RWPE1 (cell line): ENCODE results near the gene STK32B.

Experiments used
- CTCF ChIA-PET: fragments of 350-600 bp; sonication (Branson Sonifier 250); formaldehyde crosslinking; extraction: SDS; loops from one replicate; lab custom pipeline; 2021; lab: Yijun Ruan, JAX
- POLR2A ChIA-PET: fragments of 400-600 bp; formaldehyde crosslinking; extraction: SDS; loops from one replicate; lab custom pipeline; 2020; ENCODE audit warnings: antibody characterized with exemption; ENCODE audit not compliant: low non-redundant PET; lab: Yijun Ruan, JAX
- DNase-seq: peaks from one replicate; pipeline ENCODE4 v3.0.0; 2012; ENCODE audit warnings: low spot score
- H3K27ac ChIP-seq: fragments of 450-650 bp; 2 replicates; pipeline ENCODE4 v1.5.1; 2017
- TF ChIP-seq, protein P1 (sequence below): fragments of 450-650 bp; conservative IDR thresholded peaks from 2 replicates; pipeline ENCODE4 v1.5.1; 2017; ENCODE audit warnings: low read depth, mild to moderate bottlenecking

Gene STK32B

DNA sequence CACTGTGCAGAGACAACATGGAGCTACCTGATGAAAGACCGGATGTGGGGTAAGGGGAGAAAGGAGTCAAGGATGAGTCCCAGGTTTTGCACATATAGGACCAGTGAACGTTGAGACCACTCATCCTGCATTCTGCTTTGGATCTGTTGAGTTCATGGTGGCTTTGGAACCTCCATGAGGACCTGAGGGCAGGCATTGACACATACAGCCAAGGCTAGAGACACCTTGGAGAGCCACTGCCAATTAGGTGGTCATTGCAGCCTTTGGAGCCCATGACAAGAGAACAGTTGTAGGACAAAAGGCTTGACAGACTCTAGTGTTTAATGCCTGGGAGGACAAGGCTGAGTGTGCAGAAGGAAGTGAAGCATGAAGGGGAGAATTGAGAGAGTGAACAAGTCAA lies 87.9 kb downstream of the STK32B start:
- ChIA-PET POLR2A (no interaction called here), CTCF (no interaction called here)

DNA sequence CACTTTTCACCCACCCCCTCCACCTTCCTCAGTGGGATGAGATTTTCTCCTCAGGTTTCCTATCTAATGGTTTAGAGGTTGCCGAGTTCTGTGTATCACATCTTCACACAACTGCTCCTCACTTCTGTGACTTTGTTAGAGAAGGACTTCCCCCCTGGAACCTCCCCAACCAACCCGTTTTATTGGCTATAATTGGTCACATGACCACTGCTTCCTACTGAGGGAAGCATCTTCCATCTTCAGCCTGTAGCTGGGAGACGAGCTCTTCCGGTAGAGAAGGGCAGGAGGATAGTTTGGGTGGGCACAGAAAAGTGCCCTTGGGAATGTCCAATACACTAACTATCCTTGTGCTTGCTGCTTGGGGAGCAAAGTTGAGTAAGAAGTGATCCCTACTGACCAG lies 90.5 kb downstream of the STK32B start:
- H3K27ac ChIP-seq: no peak overlapping the region
- CTCF ChIA-PET: no interaction called here
- TF ChIP-seq, protein P1, sequence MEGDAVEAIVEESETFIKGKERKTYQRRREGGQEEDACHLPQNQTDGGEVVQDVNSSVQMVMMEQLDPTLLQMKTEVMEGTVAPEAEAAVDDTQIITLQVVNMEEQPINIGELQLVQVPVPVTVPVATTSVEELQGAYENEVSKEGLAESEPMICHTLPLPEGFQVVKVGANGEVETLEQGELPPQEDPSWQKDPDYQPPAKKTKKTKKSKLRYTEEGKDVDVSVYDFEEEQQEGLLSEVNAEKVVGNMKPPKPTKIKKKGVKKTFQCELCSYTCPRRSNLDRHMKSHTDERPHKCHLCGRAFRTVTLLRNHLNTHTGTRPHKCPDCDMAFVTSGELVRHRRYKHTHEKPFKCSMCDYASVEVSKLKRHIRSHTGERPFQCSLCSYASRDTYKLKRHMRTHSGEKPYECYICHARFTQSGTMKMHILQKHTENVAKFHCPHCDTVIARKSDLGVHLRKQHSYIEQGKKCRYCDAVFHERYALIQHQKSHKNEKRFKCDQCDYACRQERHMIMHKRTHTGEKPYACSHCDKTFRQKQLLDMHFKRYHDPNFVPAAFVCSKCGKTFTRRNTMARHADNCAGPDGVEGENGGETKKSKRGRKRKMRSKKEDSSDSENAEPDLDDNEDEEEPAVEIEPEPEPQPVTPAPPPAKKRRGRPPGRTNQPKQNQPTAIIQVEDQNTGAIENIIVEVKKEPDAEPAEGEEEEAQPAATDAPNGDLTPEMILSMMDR: no peak
- DNase-seq: no peak
- POLR2A ChIA-PET: no interaction called here

More for the DNA sequence above, 87.9 kb downstream of the STK32B start:
- no peak overlapping the region for H3K27ac ChIP-seq
- no peak for DNase-seq
- TF ChIP-seq, protein P1: no peak

DNA sequence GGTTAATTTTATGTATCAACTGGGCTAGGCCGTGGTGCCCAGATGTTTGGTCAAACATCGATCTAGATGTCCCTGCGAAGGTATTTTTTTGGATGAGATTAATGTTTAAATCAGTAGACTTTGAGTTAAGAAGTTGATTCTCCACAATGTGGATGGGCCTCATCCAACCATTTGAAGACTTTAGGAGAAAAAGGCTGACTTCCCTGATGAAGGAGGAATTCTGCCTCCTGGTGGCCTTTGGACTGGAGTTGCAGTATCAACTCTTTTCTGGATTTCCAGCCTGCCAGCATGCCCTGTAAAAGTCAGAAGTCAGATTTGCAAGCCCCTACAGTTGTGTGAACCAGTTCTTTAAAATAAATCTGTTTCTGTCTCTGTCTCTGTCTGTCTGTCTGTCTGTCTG lies 91.4 kb downstream of the STK32B start:
- CTCF ChIA-PET: no interaction called here
- no peak for DNase-seq
- H3K27ac ChIP-seq: no peak overlapping the region
- TF ChIP-seq, protein P1: no peak
- POLR2A ChIA-PET: no interaction called here

DNA sequence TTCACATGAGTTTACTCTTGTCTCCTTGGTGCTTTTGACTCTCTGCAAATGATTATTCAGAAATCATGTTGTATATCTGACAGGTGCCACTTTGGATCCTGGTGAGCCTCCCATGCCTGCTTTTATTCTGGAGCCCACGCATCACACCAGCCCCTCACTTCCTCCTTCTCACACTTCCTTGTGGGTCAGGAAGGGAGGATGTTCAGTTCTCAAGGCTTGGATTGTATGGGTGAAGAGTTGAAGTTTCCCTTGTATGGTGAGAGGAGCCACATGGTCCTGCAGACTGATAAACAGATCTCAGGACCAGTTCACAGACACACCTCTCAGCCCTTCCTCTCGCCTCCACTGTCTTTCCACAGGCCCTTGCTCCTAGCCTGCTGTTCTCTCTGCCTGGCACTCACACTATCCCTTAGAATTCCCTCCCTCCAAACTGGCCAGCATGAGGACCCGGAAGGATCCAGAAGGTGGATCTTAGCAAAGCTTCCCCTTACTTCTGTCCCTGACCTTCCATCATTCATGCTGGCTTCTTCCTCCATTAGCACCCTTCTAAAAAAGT lies 92.1 kb downstream of the STK32B start:
- POLR2A ChIA-PET: no interaction called here
- no peak for DNase-seq
- TF ChIP-seq, protein P1: no peak
- CTCF ChIA-PET: no interaction called here
- H3K27ac ChIP-seq: no peak overlapping the region

DNA sequence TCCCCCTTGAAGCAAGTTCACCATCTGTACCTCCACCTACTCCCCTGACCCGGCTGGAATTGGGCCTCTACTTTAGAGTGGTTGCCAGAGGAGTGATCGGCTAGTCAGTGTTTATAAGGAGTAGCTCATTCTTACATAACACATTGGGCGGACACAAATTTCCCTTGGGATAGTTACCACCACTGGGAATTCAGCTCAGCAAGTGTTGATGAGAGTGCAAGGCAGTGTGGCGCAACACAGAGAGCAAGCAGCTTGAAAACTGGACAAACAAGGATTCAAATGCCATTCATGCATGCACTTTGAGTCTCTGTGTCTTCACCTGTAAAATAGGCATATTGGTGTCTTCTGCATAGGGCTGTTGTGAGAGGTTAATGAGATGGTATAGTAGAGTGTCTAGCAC lies 92.7 kb downstream of the STK32B start:
- H3K27ac ChIP-seq: no peak overlapping the region
- no peak for DNase-seq
- TF ChIP-seq, protein P1: no peak
- POLR2A ChIA-PET: no interaction called here
- CTCF ChIA-PET: no interaction called here

DNA sequence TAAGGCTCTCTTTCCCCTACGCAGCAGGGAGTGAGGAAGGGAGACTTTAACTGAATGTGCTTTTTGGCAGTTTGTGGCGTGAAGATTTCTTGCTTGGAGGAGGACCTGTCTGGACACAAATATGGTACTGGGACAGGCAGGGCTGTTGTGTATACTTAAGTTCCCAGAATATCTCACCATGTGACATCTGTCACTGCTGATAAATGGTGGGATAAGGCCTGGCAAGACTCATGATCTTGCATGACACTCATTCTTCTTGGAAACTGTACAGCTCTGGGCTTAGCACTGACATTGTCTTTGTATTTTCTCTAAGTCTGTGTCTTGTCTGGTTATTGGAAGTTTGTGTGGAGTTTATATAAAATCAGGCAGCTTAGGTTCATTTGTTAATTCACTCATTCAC lies 93.1 kb downstream of the STK32B start:
- H3K27ac ChIP-seq: no peak overlapping the region
- POLR2A ChIA-PET: no interaction called here

More for the DNA sequence above, 93.1 kb downstream of the STK32B start:
- TF ChIP-seq, protein P1: no peak
- no peak for DNase-seq
- CTCF ChIA-PET: no interaction called here
